SKM-1 (cell line): ENCODE data around the gene RNF43.
"Not testable (repeated sequence)": the region's sequence is repeated elsewhere in the genome, so short reads cannot be mapped to it uniquely, and the experiment has no call there.

Source experiments
- DNase-seq: peaks from one replicate; lab custom pipeline; 2025; ENCODE audit not compliant: unreplicated experiment; lab: John Stamatoyannopoulos, UW

Gene RNF43

DNA sequence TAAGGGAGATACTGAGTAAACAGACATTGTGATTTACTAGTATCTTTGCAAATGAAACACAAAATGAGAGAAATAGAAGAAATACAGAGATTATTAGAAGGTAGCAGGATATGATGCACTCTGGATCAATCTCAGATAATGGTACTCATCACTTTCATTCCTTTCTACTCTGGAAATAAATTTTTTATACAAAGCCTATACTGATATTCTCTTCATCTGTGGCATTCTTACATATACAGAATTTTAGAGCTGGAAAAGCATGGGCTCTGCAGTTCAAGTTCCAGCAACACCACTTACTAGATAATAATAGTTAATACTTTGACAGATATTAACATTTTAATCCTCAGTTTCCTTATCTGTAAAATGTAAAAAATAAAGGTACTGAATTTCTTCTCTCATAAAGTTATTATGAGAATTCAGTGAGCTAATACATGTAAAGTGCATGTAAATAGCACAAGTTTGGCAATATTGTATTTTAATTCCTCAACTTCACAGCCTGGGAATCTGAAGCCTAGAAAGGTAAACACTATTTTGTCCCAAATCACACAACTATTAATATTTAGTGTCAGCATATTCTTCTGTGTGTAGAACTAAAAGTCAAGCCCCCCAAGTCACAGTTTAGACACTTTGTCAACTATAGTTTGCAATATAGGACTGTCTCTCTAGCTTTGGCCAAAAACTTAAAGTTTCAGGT lies 6.5 kb downstream of the RNF43 start:
- DNase-seq, result no peak

DNA sequence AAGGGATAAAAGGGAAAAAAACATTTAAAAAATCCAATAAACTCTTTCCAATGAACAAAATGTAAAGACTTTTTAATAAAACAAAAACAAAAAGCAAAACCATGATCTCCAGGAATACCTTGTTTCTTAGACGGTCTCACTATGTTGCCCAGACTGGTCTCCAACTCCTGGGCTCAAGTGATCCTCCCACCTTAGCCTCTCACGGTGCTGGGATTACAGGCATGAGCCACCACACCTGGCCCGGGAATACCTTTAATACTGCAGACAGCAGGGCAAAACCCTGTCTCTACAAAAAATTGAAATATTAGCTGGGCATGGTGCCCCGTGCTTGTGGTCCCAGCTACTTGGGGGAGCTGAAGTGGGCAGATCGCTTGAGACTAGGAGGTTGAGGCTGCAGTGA lies 7.9 kb downstream of the RNF43 start:
- DNase-seq, result no peak

DNA sequence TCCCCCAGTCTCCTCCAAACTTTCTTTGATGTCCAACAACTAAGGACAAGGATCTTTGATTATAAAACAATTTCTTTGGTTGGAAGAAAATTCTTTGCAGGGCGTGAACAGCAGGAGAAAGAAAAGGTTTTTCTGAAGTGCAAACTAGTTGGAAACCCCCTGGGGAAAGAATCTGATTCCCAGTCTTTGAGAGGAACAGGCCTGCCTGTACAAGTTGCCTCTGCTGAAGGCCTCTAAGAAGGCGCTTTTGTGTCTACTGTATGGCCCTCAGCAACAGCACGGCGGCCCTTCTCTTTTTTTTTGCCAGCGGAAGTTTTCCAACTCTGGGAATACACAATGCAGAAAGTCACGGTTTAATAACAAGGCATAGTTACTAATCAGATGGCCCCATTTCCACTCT lies 14.0 kb downstream of the RNF43 start:
- no peak for DNase-seq

DNA sequence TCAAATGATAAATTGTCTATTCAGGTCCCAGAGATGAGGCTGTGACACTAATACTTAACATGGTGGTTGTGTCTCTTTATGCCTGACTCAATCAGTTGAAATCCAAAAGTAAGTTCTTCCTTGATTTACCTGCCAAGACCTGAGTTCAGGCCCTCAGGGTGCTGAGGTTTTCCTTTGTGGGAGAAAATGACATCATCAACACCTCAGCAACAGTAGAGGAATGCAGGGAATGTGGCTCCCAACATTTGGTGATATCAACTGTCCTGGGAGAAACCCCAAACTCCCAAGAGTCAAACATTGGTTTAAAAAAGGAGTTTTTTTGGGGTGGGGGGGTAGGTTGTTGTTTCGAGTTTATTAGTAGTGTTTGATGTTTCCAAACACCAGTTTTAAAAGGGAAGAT lies 14.7 kb downstream of the RNF43 start:
- no peak for DNase-seq

DNA sequence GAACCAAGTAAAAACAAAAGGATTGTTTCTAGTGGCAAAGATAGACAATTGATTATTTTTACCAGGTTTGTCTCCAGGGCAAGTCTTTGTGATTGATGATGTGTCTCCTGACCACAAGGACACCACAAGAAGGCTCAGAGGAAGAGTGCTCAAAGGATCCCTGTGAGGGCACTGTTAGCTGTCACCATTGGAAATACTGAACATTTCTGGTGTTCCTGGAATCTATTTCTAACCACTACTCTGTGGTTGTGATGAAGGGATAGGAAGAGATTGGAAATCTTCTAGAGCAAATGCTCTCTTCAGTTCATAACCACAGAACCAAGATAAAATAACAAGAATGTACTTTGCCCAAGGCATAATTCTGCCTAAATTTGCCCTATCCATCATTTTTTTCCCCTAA lies 15.3 kb downstream of the RNF43 start:
- DNase-seq, result no peak

DNA sequence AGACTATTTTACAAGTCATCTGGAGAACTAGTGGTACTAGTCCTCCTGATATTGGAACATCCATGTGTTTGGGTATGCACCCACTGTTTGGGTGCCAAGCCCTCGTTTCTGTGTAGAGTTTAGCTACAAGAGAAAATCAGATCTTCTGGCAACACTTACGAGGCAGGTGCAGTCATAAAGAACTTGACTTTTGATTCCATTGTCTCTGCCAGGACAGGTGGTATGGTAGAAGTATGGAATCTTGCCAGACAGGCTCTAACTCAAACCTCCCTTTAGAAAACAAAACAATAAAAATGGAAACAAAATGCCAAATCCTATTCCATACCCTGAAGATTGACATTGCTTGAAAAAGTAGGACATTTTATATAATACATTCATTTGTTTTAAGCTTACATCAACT lies 16.0 kb downstream of the RNF43 start:
- DNase-seq, result no peak

DNA sequence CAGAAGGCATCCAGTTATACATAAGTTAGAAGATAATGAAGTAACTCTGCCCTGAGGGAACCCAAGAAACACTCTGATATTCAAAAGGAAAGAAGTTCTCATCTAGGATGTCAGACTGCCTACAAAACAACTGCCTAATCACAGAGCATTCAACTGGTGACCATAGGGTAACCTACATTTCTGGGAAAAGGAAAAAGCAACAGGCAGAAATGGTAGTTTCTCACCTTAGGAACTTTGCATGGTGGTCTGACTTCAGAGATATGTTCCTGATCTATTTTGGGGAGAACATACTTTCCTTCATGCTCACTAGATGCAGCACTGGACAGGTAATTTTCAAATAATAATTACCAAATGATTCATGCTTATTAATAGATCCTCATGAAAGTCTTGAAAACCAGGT lies 16.5 kb downstream of the RNF43 start:
- no peak for DNase-seq

DNA sequence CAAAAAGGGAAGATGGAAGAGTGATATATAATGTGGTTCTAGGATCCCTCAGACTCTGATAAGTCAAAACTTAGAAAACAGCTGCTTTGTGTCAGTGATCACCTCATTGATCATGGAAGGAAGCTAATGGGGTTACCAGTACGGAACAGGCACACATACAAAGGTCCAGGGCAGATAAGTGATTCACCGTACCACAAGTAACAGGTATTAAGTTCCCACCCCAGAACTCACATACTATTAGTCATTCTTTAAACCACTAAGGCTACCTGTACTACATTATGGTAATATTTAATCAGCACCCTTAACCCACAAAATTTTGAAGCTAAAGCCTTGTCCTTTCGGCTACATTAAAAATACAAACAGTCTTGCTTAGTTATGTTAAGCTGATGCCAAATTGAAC lies 17.4 kb downstream of the RNF43 start:
- DNase-seq, result no peak

DNA sequence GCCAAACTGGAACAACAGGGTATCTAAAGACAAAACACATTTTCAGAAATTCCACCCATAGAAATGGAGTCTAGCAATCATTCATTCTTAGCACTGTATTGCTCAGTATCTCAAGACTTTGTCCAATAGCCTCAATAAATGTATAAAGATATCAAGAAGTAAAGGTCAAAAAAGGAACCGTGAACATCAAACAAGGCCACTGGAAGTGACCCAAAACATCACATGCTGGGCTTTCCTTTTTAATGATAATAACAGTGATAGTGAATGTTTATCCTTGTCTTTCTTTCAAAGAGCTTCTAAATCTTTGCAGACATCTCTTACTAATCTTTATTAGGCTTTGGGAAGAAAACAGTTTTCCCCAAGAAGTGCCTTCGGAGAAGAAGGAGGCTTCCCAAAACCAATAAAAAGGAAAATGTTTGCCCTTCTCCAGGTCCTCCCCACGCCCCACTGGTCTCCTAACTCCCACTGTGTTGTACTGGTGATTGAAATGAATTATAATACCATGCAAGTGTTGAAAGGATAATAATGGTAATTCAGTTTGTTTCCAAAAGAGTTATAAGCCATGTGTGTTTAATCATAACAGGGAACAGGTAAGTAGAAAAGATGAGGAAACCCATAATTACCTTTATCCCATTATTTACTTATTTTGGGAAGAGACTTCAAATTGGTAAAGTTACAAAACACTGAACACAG lies 18.6 kb downstream of the RNF43 start:
- DNase-seq, result no peak

DNA sequence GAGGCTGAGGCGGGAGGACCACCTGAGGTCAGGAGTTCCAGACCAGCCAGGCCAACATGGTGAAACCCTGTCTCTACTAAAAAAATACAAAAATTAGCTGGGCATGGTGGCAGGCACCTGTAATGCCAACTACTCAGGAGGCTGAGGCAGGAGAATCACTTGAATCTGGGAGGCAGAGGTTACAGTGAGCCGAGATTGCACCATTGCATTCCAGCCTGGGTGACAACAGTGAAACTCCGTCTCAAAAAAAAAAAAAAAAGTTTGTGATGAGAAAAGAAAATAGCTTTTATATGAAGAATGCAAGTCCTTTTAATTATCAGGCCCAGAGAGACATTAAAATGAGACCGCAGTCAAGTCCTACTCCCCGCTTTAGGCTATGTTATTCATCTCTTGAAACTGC lies 19.9 kb downstream of the RNF43 start:
- DNase-seq, result not testable (repeated sequence)

DNA sequence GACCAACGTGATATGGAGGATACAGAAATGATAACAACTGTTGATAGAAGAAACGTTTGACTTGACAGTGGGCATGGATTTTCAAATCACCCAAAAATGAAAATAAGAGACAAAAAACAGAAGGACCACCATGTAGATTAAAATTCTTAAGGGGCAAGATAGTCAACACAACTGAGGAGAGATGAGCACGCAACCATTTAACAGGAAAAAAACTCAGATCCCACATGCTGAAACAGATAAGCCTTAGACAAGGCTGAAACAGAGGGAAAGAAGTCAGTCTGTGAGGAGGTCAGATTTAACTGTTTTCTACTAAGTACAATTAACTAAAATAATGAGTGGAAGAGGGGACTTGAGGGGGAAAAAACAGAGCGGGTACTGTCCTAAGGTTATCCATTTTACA lies 21.2 kb downstream of the RNF43 start:
- DNase-seq, result no peak

DNA sequence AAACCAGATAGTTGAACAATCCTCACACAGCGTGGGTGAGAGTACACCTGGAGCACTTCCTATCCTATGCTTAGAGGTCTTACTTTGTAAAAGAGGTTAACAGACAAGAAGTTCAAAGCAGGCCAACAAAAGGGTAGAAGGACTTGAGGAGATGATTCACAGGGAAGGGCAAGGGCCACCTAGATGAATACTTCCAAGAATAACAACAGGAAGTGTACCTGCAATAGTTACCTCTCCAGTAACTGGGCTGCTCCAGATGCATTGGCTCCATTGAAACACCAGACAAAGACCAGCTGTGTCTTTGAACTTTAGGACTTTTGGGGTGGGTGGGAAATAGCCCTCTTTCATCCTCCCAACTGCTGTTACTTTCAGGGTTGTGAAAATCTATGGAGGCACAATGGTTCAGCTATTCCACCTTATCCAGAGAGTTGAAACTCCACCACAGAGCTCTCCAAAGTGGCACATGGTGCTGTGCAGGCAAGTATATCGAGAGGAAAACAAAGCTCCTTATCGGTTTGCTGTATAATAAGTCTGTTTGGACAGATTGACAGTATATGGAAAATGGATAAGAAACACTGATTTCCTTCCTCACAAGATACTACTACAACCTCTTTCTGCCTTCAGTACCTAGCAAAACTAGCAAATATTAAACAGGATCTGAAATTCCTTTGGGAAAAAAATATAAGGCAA lies 22.7 kb downstream of the RNF43 start:
- DNase-seq, result no peak

DNA sequence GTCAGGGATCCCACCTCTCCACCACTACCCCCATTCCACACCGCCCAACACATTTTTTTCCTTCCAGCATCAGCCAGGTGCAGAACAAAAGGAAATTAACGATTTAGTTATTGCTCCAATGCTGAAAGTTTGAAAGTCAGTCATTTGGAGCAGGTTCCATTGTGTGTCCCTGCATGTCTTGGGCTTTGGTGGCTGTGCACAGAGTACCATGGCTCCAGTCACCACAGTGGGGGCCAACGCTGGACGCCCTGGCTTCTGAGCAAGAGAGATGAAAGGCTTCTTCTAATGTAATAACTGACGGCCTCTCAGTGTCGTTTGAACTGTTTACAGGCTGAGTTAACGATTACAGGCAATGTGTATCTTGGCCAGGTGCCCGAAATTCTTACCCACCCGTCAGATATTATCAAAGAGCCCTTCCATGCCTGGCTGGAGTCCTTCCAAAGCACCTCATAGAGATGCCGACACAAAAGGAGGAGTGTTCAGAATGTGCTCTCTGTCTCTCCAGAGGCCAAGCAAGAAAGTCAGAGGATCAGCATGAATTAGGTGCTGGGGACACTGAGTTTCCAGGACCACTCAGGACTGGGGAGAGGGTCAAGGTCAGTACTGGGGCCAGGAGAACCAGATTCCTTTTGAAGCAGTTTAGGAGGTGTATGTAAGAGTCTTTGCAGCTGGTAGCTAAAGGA lies 25.9 kb downstream of the RNF43 start:
- DNase-seq, result no peak

DNA sequence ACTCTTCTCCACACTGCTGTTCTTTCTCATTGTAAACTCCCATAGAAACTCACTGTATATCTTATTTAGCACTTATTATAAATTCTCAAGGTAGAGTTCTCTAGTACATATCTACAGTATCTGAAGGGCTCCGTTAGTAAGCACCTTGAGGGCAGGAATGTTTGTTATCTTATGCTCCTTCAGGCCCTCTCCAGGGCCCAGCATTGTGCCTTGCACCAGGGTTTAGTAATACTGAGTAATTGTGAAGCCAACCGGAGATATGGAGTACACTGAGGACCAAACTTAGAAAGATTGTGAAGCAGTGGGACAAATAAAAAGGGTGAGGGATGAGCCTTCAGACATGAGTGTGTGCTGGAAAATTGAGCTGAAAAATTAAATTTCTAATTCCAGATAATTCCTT lies 26.4 kb downstream of the RNF43 start:
- no peak for DNase-seq

DNA sequence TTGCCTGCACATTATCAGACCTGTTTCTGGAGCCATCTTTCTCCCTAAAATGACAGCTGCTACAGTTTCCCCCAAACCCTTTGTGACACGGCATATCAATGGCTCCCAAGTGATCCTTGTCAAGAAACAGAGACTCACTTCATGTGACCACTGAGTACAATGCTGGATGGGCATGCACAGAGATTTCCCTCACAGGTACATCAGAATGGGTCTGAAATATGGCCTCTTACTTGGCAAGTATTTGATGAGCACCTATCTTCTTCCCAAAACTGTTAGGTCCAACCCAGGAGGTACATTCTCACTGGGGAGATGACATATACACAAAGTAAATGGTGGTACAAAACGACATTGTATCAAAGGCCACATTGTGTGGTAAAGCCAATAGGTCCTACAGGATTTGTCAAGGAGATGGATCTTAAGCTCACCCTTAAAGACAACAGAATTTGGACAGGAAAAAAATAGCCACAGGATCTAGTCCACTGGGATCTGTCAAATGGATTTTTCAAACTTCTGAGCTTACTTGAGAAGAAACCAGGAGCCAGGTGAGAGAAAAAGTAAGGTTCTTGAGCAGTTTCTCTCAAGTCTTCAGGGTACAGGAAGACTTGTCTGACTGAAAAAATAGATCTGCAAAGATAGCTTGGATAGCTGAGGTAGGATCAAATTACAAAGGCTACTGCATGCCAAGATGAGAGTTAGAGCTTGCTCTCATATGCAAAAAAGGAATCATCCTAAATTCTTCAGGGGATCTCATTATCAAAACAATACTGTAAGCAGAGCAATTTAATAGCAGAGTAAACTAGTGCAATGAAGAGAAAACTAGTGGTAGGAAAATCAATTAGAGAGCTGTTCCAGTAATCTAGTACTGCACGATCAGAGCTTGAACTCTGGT lies 28.8 kb downstream of the RNF43 start:
- DNase-seq, result no peak

DNA sequence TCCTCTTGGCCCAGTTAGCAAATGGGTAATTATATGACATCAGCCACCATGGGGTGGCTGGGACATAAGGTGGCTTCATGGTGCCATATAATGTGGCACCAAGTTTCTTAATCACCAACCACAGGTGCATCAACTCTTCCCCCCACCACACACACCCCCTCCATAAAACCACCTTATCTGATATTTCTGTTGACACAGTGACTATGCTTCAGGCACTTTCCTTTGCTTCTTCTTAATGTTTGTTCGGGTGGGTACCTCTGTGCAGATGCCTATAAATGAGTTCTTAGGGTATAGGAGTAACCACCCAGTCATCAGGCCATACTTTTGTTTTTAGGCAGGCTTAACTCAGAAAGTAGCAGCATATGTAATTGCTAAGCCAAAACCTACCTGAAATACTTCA lies 29.5 kb downstream of the RNF43 start:
- no peak for DNase-seq

DNA sequence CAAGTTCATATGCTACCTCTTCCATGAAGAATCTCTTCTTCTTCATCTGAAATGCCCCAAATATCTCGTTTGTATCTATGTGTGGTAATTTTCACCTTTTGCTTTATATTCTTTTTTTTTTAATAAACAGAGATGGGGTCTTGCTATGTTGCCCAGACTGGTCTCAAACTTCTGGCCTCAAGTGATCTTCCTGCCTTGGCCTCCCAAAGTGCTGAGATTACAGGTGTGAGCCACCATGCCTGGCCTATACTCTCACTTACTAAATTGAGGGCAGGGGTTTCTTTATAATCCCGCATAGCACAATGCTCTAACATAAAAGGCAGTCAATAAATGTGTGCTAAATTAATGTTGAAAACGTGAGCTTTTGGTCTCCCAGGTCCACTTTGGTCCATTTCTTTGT lies 30.6 kb downstream of the RNF43 start:
- DNase-seq, result no peak

DNA sequence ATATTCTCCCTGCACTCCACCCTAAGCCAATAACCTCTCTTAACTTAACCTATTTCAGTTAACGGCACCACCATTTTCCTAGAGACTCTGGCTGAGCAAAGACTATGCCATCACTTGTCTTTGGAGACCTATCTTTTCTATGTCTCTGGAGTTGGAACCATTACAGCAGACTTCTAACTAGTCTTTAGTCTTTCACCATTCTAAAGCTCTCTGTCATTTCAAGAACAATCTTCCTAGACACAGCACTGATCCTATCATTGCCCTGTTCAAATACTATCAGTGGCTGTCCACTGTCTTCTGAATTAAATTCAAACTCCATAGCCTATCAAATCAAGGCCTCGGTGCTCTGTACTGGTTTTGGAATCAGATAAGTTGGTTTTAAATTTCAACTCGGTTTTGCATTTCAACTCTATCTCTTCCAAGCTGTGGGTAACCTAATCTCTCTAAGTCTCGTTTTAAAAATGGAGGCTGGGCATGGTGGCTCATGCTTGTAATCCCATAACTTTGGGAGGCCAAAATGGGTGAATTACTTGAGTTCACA lies 31.9 kb downstream of the RNF43 start:
- no peak for DNase-seq

DNA sequence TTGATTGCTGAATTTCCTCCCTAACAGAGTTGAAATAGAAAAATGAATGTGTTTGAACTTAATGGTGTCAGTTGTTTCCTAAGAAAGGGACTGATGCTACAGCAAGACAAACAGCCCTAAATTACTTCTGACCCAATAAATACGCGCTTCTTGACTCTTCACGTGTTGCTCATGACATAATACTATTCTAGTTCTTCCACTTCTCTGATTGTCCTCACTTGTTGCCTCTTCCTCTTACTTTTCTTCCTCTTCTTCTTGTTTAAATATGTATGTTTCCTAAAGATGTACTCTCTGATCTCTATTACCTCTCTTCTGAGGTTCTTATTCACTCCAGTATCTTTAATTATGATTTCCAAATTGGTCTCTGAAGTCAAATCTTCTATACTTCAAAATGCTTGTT lies 32.4 kb downstream of the RNF43 start:
- no peak for DNase-seq

DNA sequence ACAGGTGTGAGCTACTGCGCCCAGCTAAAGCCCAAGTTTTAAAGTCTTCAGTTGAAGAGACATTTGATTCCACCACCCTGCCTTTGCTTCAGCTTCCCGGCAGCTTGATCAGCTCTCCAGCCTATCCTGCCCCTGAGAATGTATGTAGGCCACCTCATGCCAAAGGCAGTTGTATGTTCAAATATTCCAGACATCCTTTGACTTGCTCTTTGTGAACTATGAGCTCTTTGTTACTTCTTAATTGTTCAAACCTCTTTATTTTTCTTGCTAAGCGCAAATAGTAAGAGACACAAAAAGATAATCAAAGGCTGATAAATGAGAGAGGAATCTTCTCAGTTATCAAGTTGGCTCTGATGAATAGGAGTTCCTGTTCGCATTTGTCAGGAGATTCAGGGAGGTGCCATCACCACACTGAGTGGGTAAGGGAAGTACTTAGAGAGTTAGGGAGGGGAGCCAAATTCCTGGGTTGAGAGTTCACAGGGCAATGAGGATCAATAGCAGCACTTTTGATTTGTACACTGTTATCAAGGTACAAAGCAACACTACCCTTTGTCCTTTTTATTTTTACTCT lies 33.4 kb downstream of the RNF43 start:
- no peak for DNase-seq
